Common myeloid progenitor, CD34-positive (primary cell): ENCODE measurements around the gene ANKRD11.

Source experiments
- CTCF ChIA-PET: fragments of 350-600 bp; sonication (Branson Sonifier 250); formaldehyde crosslinking; loops from one replicate; lab custom pipeline; 2021; ENCODE audit warnings: antibody characterized with exemption; lab: Charles Lee
- POLR2A ChIA-PET: fragments of 350-600 bp; sonication (Branson Sonifier 250); formaldehyde crosslinking; loops from one replicate; lab custom pipeline; 2021; ENCODE audit warnings: antibody characterized with exemption; lab: Charles Lee
- DNase-seq, 3 donors: peaks; one replicate each; pipeline versions ENCODE4 v3.0.0 to v3.0.0-alpha.2; 2013
- H3K27ac ChIP-seq, 2 experiments: 1 replicate in 1 of 2; 2 replicates in 1 of 2; pipeline ENCODE4 v1.7.0; 2013; ENCODE audit warnings: inconsistent platforms in 2 of 2, low read length in 2 of 2, mild to moderate bottlenecking in 2 of 2, low read depth in 1 of 2, moderate library complexity in 1 of 2; ENCODE audit not compliant: severe bottlenecking in 2 of 2, insufficient read depth in 1 of 2, poor library complexity in 1 of 2
- H3K27me3 ChIP-seq, 5 experiments: replicated peaks in 2 of 5; 1 replicate in 3 of 5; 2 replicates in 2 of 5; pipeline versions ENCODE4 v1.6.1 to v1.7.0; 2013; ENCODE audit warnings: low read length in 4 of 5, mild to moderate bottlenecking in 2 of 5, moderate library complexity in 2 of 5, inconsistent platforms in 1 of 5; ENCODE audit not compliant: insufficient read depth in 5 of 5, control insufficient read depth in 4 of 5
- H3K36me3 ChIP-seq, 4 experiments: 1 replicate in 2 of 4; 2 replicates in 2 of 4; pipeline versions ENCODE4 v1.6.1 to v1.7.0; 2013; ENCODE audit warnings: low read length in 3 of 4, control low read depth in 1 of 4, mild to moderate bottlenecking in 1 of 4; ENCODE audit not compliant: control insufficient read depth in 4 of 4, insufficient read depth in 4 of 4
- H3K4me1 ChIP-seq, 4 experiments: 1 replicate in 3 of 4; 2 replicates in 1 of 4; pipeline versions ENCODE4 v1.6.1 to v1.7.1; 2013; ENCODE audit warnings: low read length in 3 of 4, mild to moderate bottlenecking in 3 of 4, control low read depth in 1 of 4, inconsistent platforms in 1 of 4, moderate library complexity in 1 of 4; ENCODE audit not compliant: control insufficient read depth in 4 of 4, insufficient read depth in 4 of 4; ENCODE audit errors: control extremely low read depth in 1 of 4
- H3K4me3 ChIP-seq, 7 experiments: 1 replicate in 4 of 7; 2 replicates in 3 of 7; pipeline versions ENCODE4 v1.5.1 to v1.7.0; 2013; ENCODE audit warnings: mild to moderate bottlenecking in 7 of 7, low read length in 6 of 7, moderate library complexity in 6 of 7, inconsistent platforms in 2 of 7, low read depth in 2 of 7, control low read depth in 1 of 7; ENCODE audit not compliant: insufficient read depth in 4 of 7, control insufficient read depth in 1 of 7; ENCODE audit errors: extremely low read depth in 1 of 7
- H3K9me3 ChIP-seq, 5 experiments: 1 replicate in 4 of 5; 2 replicates in 1 of 5; pipeline versions ENCODE4 v1.6.1 to v1.7.1; 2013; ENCODE audit warnings: low read length in 4 of 5, mild to moderate bottlenecking in 2 of 5, inconsistent platforms in 1 of 5, low read depth in 1 of 5, moderate library complexity in 1 of 5; ENCODE audit not compliant: control insufficient read depth in 4 of 5, insufficient read depth in 2 of 5; ENCODE audit errors: control extremely low read depth in 1 of 5
- WGBS: methylation state at CpG from one replicate; pipeline ENCODE4 v1.1.5; 2013; ENCODE audit not compliant: insufficient coverage; 5-methylcytosine and 5-hydroxymethylcytosine counted together

Gene ANKRD11

GRCh38 chr16:89371968-89372634 is 118.3 kb downstream of the ANKRD11 start:
- no peak for DNase-seq
- peaks cover 2 to 40% (median 12%) of the 10 kb centered on the region in 4 experiments for H3K36me3 ChIP-seq
- H3K27me3 ChIP-seq: no peaks in the 10 kb centered on the region
- POLR2A ChIA-PET: no interaction called here
- no peak overlapping the region for H3K4me3 ChIP-seq
- H3K4me1 ChIP-seq: peaks cover 0 to 9% (median 6%) of the 10 kb centered on the region in 4 experiments
- 97% methylated on average over 22 of the region's 32 CpGs for WGBS
- H3K27ac ChIP-seq: no peak overlapping the region
- CTCF ChIA-PET: interaction anchor here (0.7 to 1.9 kb wide), 5 partner anchors 8 to 123 kb away, joined by 3 to 11 read pairs (median 4); no protein-coding TSS in a partner anchor
- peaks cover 0 to 11% (median 2%) of the 10 kb centered on the region in 5 experiments for H3K9me3 ChIP-seq

GRCh38 chr16:89371386-89371785 is 119.0 kb downstream of the ANKRD11 start:
- Histone ChIP-seq H3K9me3 (peaks cover 0 to 7% (median 1%) of the 10 kb centered on the region in 5 experiments), H3K27me3 (no peaks in the 10 kb centered on the region), H3K27ac (no peak overlapping the region), H3K4me1 (peaks cover 0 to 17% (median 7%) of the 10 kb centered on the region in 4 experiments), H3K4me3 (no peak overlapping the region), H3K36me3 (peaks cover 4 to 44% (median 12%) of the 10 kb centered on the region in 4 experiments)
- POLR2A ChIA-PET: no interaction called here
- 97% methylated on average over 11 of the region's 12 CpGs for WGBS
- DNase-seq: no peak
- CTCF ChIA-PET: interaction anchor here (0.7 to 3.3 kb wide), 3 partner anchors 8 to 124 kb away, joined by 3 to 14 read pairs (median 11); no protein-coding TSS in a partner anchor

- POLR2A ChIA-PET: no interaction called here
- H3K36me3 ChIP-seq: peaks cover 5 to 48% (median 11%) of the 10 kb centered on the region in 4 experiments
- WGBS: 98% methylated on average over 7 of the region's 15 CpGs
- peaks cover 0 to 18% (median 9%) of the 10 kb centered on the region in 4 experiments for H3K4me1 ChIP-seq
- no peak overlapping the region for H3K27ac ChIP-seq
- H3K9me3 ChIP-seq: no peaks in the 10 kb centered on the region
- H3K4me3 ChIP-seq: no peak overlapping the region
- CTCF ChIA-PET: interaction anchor here (2.6 to 3.3 kb wide), 2 partner anchors 9 to 13 kb away, joined by 11 to 14 read pairs; no protein-coding TSS in a partner anchor
- no peaks in the 10 kb centered on the region for H3K27me3 ChIP-seq
- DNase-seq: no peak
These were observed 119.8 kb downstream of the ANKRD11 start for GRCh38 chr16:89370601-89371000.

GRCh38 chr16:89370081-89370511 is 120.3 kb downstream of the ANKRD11 start:
- no peak overlapping the region for H3K27ac ChIP-seq
- CTCF ChIA-PET: interaction anchor here (0.5 to 3.3 kb wide), 4 partner anchors 10 to 90 kb away, joined by 3 to 14 read pairs (median 8); no protein-coding TSS in a partner anchor

GRCh38 chr16:89369266-89369895 is 121.0 kb downstream of the ANKRD11 start:
- CTCF ChIA-PET: interaction anchor here (1.0 to 3.3 kb wide), 7 partner anchors 10 to 47 kb away, joined by 3 to 14 read pairs (median 3); no protein-coding TSS in a partner anchor
- Histone ChIP-seq H3K27me3 (no peaks in the 10 kb centered on the region), H3K27ac (peak overlapping the region in 1 of 2 experiments; percentile 31), H3K4me1 (peaks cover under 1 to 29% (median 20%) of the 10 kb centered on the region in 4 experiments), H3K9me3 (no peaks in the 10 kb centered on the region), H3K4me3 (no peak overlapping the region), H3K36me3 (peaks cover 5 to 48% (median 11%) of the 10 kb centered on the region in 4 experiments)
- POLR2A ChIA-PET: no interaction called here
- 95% methylated on average over 15 of the region's 17 CpGs for WGBS
- DNase-seq: peak in 2 of 3 donors; percentile 32 to 68

More at GRCh38 chr16:89370081-89370511, 120.3 kb downstream of the ANKRD11 start:
- WGBS: 80% methylated on average over 1 of the region's 5 CpGs
- Histone ChIP-seq H3K36me3 (peaks cover 5 to 48% (median 11%) of the 10 kb centered on the region in 4 experiments), H3K9me3 (no peaks in the 10 kb centered on the region), H3K4me3 (no peak overlapping the region), H3K27me3 (no peaks in the 10 kb centered on the region), H3K4me1 (peaks cover 0 to 23% (median 14%) of the 10 kb centered on the region in 4 experiments)
- DNase-seq: no peak
- POLR2A ChIA-PET: no interaction called here

GRCh38 chr16:89368604-89369249 is 121.6 kb downstream of the ANKRD11 start:
- Histone ChIP-seq H3K36me3 (peaks cover 5 to 46% (median 11%) of the 10 kb centered on the region in 4 experiments), H3K4me3 (no peak overlapping the region), H3K27me3 (no peaks in the 10 kb centered on the region), H3K9me3 (no peaks in the 10 kb centered on the region), H3K4me1 (peaks cover 3 to 35% (median 26%) of the 10 kb centered on the region in 4 experiments), H3K27ac (peak overlapping the region in 1 of 2 experiments; percentile 31)
- no peak for DNase-seq
- CTCF ChIA-PET: interaction anchor here (0.9 to 3.3 kb wide), 8 partner anchors 10 to 46 kb away, joined by 3 to 14 read pairs (median 4); no protein-coding TSS in a partner anchor
- POLR2A ChIA-PET: no interaction called here
- 100% methylated on average over 5 of the region's 7 CpGs for WGBS
